Germinal center (tissue), 1 donor: ENCODE measurements around the gene SFXN1.
"Not testable (repeated sequence)": the region's sequence is repeated elsewhere in the genome, so short reads cannot be mapped to it uniquely, and the experiment has no call there.

Source experiments
- DNase-seq: peaks from one replicate; pipeline ENCODE4 v3.0.0; 2012; ENCODE audit warnings: mixed read lengths, low spot score

SFXN1 gene

GRCh38 chr5:175494264-175495183, 16.2 kb downstream of the SFXN1 start:
- DNase-seq = no peak

GRCh38 chr5:175501759-175502158, 23.4 kb downstream of the SFXN1 start:
- no peak for DNase-seq

- not testable (repeated sequence) for DNase-seq
These were observed 29.3 kb downstream of the SFXN1 start for GRCh38 chr5:175507671-175508070.

GRCh38 chr5:175508896-175509295, 30.5 kb downstream of the SFXN1 start:
- DNase-seq = no peak

DNA sequence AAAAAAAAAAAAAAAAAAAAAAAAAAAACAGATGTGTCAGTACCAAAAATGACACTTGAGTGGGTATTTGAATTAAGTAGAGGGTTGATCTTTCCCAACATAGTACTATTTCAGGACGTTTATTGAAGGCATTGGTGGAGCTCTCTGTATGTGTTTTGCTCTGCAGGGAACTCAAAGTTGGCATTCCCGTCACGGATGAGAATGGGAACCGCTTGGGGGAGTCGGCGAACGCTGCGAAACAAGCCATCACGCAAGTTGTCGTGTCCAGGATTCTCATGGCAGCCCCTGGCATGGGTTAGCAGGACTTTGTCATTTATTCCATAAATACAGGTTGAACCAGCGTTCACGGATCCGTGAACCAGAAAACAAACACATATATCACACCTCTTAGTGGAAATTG, 34.9 kb downstream of the SFXN1 start:
- DNase-seq = no peak

DNA sequence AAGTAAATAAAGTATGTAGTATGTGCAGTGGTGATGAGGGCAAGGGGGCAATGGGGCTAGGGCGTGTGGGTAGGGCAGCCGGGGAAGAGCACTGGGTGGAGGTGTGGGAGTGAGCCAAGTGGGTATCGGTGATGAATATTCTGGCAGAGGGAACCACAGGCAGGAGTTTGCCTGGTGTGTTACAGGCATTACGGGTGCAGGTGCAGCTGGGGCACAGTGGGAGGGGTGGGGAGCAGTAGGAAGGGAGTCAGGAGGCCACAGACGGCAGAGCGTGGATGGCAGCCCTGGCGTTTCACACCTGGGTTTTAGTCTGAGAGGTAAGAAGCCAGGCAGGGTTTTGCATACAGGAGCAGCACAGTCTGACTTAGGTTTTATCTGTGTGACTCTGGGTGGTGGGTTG, 35.4 kb downstream of the SFXN1 start:
- no peak for DNase-seq

- no peak for DNase-seq
These were observed 38.8 kb downstream of the SFXN1 start for GRCh38 chr5:175516933-175517823.

GRCh38 chr5:175517824-175518450, 39.6 kb downstream of the SFXN1 start:
- no peak for DNase-seq

DNA sequence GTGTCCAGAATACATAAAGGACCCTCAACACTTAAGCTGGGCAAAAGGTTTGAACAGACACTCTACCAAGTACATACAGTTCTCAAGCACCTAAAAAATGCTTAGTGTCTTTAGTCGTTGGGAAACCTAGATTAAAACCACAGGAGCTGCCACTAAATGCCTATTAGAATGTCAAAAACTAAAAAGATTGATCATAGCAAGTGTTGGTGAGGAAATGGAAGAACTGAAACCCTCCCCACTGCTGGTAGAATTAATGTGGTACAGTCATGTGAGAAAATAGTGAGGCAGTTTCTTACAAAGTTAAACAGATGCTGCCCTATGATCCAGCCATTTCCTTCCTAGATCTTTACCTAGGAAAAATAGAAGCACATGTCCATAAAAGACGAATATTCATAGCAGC, 40.6 kb downstream of the SFXN1 start:
- DNase-seq = no peak

- DNase-seq = no peak
These were observed 42.0 kb downstream of the SFXN1 start for GRCh38 chr5:175520321-175520720.

DNA sequence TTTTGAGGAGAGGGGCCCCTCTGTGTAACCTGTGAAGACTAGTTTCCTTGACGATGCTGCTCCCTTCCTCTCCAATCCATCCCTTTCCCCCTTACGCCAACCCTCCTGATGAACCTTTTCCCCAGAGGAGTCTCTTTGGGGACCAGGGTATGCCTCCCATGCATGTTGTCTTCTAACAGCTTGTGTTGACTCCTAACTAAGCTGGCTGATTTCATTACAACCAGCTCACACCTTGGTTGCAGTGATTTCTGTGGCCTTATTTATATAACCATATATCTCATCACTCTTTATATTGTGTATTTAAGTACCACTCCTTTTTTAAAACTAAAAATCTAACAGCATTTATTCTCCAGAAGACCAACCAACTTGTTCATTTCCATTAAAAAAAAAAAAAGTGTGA, 42.5 kb downstream of the SFXN1 start:
- no peak for DNase-seq

DNA sequence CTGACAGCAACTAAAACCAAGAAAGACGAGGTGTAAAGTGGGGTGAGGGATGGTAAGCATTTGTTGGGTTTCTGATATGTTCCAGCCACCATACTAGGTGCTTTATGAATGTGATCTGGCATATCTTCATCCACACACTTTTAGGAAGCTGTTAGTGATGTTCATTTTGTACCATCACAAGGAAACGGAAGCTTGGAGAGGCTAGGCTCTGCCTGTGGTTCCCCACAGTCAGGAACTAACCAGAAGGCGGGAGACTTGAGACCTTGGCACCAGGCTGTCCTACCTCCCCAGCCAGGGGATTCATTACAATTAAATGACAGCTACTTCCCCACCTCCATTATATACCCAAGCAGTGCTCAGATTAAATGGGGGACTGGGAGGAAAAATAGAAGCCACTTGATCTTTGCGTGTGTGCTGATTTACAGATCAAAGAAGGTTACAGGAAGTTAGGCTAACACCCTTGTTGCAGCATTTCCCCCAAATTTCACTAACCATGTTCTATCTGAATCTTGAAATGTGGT, 43.0 kb downstream of the SFXN1 start:
- DNase-seq = no peak

GRCh38 chr5:175523292-175523691, 44.9 kb downstream of the SFXN1 start:
- DNase-seq = no peak

GRCh38 chr5:175524211-175524610, 45.9 kb downstream of the SFXN1 start:
- DNase-seq = no peak

- DNase-seq = no peak
These were observed 48.3 kb downstream of the SFXN1 start for GRCh38 chr5:175526691-175527090.

GRCh38 chr5:175531361-175531760, 53.0 kb downstream of the SFXN1 start:
- DNase-seq = no peak

DNA sequence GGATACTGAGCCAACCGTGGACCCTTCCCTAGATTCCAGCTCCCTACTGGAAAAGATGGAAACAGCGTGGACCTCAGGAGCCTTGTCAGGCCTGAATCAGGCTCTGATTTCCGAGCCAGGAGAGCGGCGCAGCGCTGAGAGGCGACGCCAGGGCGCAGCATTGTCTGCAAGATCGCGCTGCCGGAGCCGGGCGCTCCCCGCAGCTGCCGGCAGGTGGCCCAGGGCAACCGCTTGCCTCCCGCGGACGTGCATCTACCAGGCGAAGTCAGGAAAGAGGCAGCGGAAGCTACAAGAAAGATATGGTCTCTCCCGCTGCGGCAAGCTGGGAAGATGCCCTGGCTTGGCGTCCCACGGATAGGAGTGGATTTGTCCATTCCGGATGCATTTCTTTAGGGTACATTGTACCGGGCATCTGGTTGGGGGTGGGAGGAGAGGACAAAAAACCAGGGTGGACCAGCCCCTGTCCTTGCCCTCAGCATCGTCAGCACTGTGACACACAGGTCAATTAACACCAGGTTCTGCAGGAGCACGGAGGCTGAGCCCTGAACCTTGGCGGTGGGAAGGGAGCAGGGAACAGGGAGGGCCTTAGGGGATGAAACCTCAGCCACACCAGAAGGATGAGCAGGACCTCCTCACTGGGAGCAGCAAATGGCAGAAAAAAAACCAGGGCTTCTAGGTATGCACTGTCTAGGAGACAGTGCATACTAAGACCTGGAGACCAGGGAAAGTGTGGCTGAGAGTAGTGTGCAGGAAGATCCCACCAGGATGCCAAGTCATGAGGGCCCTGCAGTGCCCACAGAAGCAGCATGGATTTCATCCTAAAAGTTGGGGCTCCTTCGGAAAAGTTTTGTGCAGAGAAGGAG, 55.9 kb downstream of the SFXN1 start:
- peak; percentile 80 for DNase-seq

DNA sequence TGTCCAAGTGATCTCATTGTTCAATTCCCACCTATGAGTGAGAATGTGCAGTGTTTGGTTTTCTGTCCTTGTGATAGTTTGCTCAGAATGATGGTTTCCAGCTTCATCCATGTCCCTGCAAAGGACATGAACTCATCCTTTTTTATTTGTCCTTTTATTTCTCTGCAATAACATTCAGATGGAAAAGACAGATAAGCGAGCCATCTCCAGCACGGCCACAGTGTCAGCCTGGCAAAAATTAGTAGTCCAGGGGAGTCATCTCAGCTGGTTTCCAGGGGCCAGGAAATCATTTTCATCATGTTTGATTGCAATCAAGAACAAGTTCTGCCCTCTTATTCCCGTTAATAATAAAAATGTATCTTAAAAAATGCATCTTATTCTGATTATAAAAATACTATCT, 57.0 kb downstream of the SFXN1 start:
- not testable (repeated sequence) for DNase-seq

GRCh38 chr5:175535796-175536195, 57.4 kb downstream of the SFXN1 start:
- DNase-seq = no peak

GRCh38 chr5:175538576-175538975, 60.2 kb downstream of the SFXN1 start:
- DNase-seq = no peak

DNA sequence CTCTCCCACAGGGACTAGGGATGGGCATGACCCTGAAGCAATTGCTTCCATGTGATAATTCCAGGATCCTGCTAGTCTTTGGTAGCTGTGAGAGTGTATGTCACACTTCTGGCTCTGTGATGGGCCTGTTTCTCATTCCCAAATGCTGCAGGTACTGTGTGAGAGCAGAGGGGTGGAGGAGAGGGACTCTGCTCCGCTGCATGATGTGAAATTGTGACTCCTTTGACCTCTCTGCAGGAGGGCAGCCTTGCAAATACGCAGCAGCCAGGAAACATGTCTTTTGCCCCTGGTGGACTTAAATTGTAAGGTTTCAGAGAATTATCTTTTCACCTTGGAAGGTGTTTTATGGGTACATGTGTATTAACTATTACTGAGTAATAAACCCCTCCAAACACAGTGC, 61.6 kb downstream of the SFXN1 start:
- DNase-seq = no peak
